ENCODE data around the gene ATRN.
"Not testable (repeated sequence)": the region's sequence is repeated elsewhere in the genome, so short reads cannot be mapped to it uniquely, and the experiment has no call there.

Gene ATRN

GRCh38 chr20:3615171-3615840, 144.5 kb downstream of the ATRN start:
- H2AK5ac ChIP-seq (ENCODE audit: low read length, severe bottlenecking); H4K91ac ChIP-seq (ENCODE audit: low read length); H2BK12ac ChIP-seq (ENCODE audit: low read length in 2 of 2); H2AFZ ChIP-seq (ENCODE audit: low read depth, low read length); H3K4me1 ChIP-seq (ENCODE audit: control insufficient read depth, insufficient read depth, low read depth, low read length); H3K4me3 ChIP-seq (ENCODE audit: insufficient read depth in 1 of 2, low read depth in 1 of 2, low read length in 2 of 2); H3K9me3 ChIP-seq (ENCODE audit: control insufficient read depth, low read length); H3K14ac ChIP-seq (ENCODE audit: low read length in 2 of 2); H3K27me3 ChIP-seq (ENCODE audit: control insufficient read depth in 1 of 2, insufficient read depth in 1 of 2, low read length in 2 of 2); H2BK15ac ChIP-seq (ENCODE audit: low read depth, poor library complexity, severe bottlenecking); H3K4me2 ChIP-seq (ENCODE audit: low read length, poor library complexity, severe bottlenecking); H3K4ac ChIP-seq (ENCODE audit: low read depth in 1 of 2, low read length in 2 of 2); H3K23ac ChIP-seq (ENCODE audit: low read length in 2 of 2); H4K8ac ChIP-seq (ENCODE audit: low read length); H2BK120ac ChIP-seq (ENCODE audit: low read depth, low read length); H2BK5ac ChIP-seq (ENCODE audit: low read depth, low read length, poor library complexity, severe bottlenecking); H3K9ac ChIP-seq (ENCODE audit: low read length); H3K79me1 ChIP-seq (replicated peaks; ENCODE audit: low read length, poor library complexity, severe bottlenecking); H3K27ac ChIP-seq (ENCODE audit: low read length, poor library complexity, severe bottlenecking); DNase-seq; H3K18ac ChIP-seq (ENCODE audit: low read depth in 1 of 2, low read length in 2 of 2): not testable (repeated sequence)
- peaks cover 5 to 12% of the 10 kb centered on the region in 2 experiments for H3K36me3 ChIP-seq (ENCODE audit: control insufficient read depth in 1 of 2, insufficient read depth in 2 of 2, low read depth in 1 of 2, low read length in 2 of 2)
- 99% methylated on average over 12 of the region's 13 CpGs for WGBS

GRCh38 chr20:3616250-3616649, 145.4 kb downstream of the ATRN start:
- Histone ChIP-seq H3K4me1 (ENCODE audit: control insufficient read depth, insufficient read depth, low read depth, low read length) (peaks cover 2% of the 10 kb centered on the region), H3K27me3 (ENCODE audit: control insufficient read depth in 1 of 2, insufficient read depth in 1 of 2, low read length in 2 of 2) (no peaks in the 10 kb centered on the region), H2BK120ac (ENCODE audit: low read depth, low read length) (no peak overlapping the region), H2AFZ (ENCODE audit: low read depth, low read length) (no peak overlapping the region), H3K27ac (ENCODE audit: low read length, poor library complexity, severe bottlenecking) (no peak overlapping the region), H3K9ac (ENCODE audit: low read length) (no peak overlapping the region), H4K8ac (ENCODE audit: low read length) (no peak overlapping the region), H3K23ac (ENCODE audit: low read length in 2 of 2) (no peak overlapping the region), H4K91ac (ENCODE audit: low read length) (no peak overlapping the region), H3K36me3 (ENCODE audit: control insufficient read depth in 1 of 2, insufficient read depth in 2 of 2, low read depth in 1 of 2, low read length in 2 of 2) (peaks cover 5 to 12% of the 10 kb centered on the region in 2 experiments), H2BK15ac (ENCODE audit: low read depth, poor library complexity, severe bottlenecking) (no peak overlapping the region), H3K79me1 (replicated peaks; ENCODE audit: low read length, poor library complexity, severe bottlenecking) (peaks cover 2% of the 10 kb centered on the region), H3K18ac (ENCODE audit: low read depth in 1 of 2, low read length in 2 of 2) (no peak overlapping the region), H3K4me3 (ENCODE audit: insufficient read depth in 1 of 2, low read depth in 1 of 2, low read length in 2 of 2) (no peak overlapping the region), H3K9me3 (ENCODE audit: control insufficient read depth, low read length) (no peaks in the 10 kb centered on the region), H2AK5ac (ENCODE audit: low read length, severe bottlenecking) (no peak overlapping the region), H3K14ac (ENCODE audit: low read length in 2 of 2) (peak overlapping the region in 1 of 2 experiments; percentile 71), H2BK12ac (ENCODE audit: low read length in 2 of 2) (peak overlapping the region in 1 of 2 experiments; percentile 47), H3K4ac (ENCODE audit: low read depth in 1 of 2, low read length in 2 of 2) (no peak overlapping the region), H3K4me2 (ENCODE audit: low read length, poor library complexity, severe bottlenecking) (no peak overlapping the region), H2BK5ac (ENCODE audit: low read depth, low read length, poor library complexity, severe bottlenecking) (no peak overlapping the region)
- DNase-seq: no peak
- 47% methylated on average over 4 of the region's 4 CpGs for WGBS

GRCh38 chr20:3621111-3621510, 150.3 kb downstream of the ATRN start:
- Histone ChIP-seq H3K4me2 (ENCODE audit: low read length, poor library complexity, severe bottlenecking) (no peak overlapping the region), H2BK5ac (ENCODE audit: low read depth, low read length, poor library complexity, severe bottlenecking) (no peak overlapping the region), H3K36me3 (ENCODE audit: control insufficient read depth in 1 of 2, insufficient read depth in 2 of 2, low read depth in 1 of 2, low read length in 2 of 2) (peaks cover 11 to 13% of the 10 kb centered on the region in 2 experiments), H2BK15ac (ENCODE audit: low read depth, poor library complexity, severe bottlenecking) (no peak overlapping the region), H3K27me3 (ENCODE audit: control insufficient read depth in 1 of 2, insufficient read depth in 1 of 2, low read length in 2 of 2) (no peaks in the 10 kb centered on the region), H3K9me3 (ENCODE audit: control insufficient read depth, low read length) (no peaks in the 10 kb centered on the region), H3K4me3 (ENCODE audit: insufficient read depth in 1 of 2, low read depth in 1 of 2, low read length in 2 of 2) (no peak overlapping the region), H3K23ac (ENCODE audit: low read length in 2 of 2) (no peak overlapping the region), H3K27ac (ENCODE audit: low read length, poor library complexity, severe bottlenecking) (no peak overlapping the region), H3K4ac (ENCODE audit: low read depth in 1 of 2, low read length in 2 of 2) (no peak overlapping the region), H4K91ac (ENCODE audit: low read length) (no peak overlapping the region), H4K8ac (ENCODE audit: low read length) (no peak overlapping the region), H3K18ac (ENCODE audit: low read depth in 1 of 2, low read length in 2 of 2) (no peak overlapping the region), H2AK5ac (ENCODE audit: low read length, severe bottlenecking) (no peak overlapping the region), H3K9ac (ENCODE audit: low read length) (no peak overlapping the region), H2BK120ac (ENCODE audit: low read depth, low read length) (no peak overlapping the region), H3K79me1 (replicated peaks; ENCODE audit: low read length, poor library complexity, severe bottlenecking) (no peaks in the 10 kb centered on the region), H2AFZ (ENCODE audit: low read depth, low read length) (no peak overlapping the region), H2BK12ac (ENCODE audit: low read length in 2 of 2) (no peak overlapping the region), H3K4me1 (ENCODE audit: control insufficient read depth, insufficient read depth, low read depth, low read length) (peaks cover 2% of the 10 kb centered on the region), H3K14ac (ENCODE audit: low read length in 2 of 2) (no peak overlapping the region)
- 77% methylated on average over 8 of the region's 8 CpGs for WGBS
- DNase-seq: no peak

- no peak overlapping the region for H2BK5ac ChIP-seq (ENCODE audit: low read depth, low read length, poor library complexity, severe bottlenecking)
- H3K23ac ChIP-seq (ENCODE audit: low read length in 2 of 2): no peak overlapping the region
- H3K4me1 ChIP-seq (ENCODE audit: control insufficient read depth, insufficient read depth, low read depth, low read length): no peaks in the 10 kb centered on the region
- H3K27me3 ChIP-seq (ENCODE audit: control insufficient read depth in 1 of 2, insufficient read depth in 1 of 2, low read length in 2 of 2): no peaks in the 10 kb centered on the region
- no peak overlapping the region for H3K9ac ChIP-seq (ENCODE audit: low read length)
- no peak overlapping the region for H3K4me3 ChIP-seq (ENCODE audit: insufficient read depth in 1 of 2, low read depth in 1 of 2, low read length in 2 of 2)
- no peaks in the 10 kb centered on the region for H3K79me1 ChIP-seq (replicated peaks; ENCODE audit: low read length, poor library complexity, severe bottlenecking)
- no peaks in the 10 kb centered on the region for H3K9me3 ChIP-seq (ENCODE audit: control insufficient read depth, low read length)
- H3K27ac ChIP-seq (ENCODE audit: low read length, poor library complexity, severe bottlenecking): no peak overlapping the region
- no peak overlapping the region for H4K8ac ChIP-seq (ENCODE audit: low read length)
- no peak overlapping the region for H4K91ac ChIP-seq (ENCODE audit: low read length)
- H3K14ac ChIP-seq (ENCODE audit: low read length in 2 of 2): no peak overlapping the region
- no peak overlapping the region for H2AK5ac ChIP-seq (ENCODE audit: low read length, severe bottlenecking)
- no peak overlapping the region for H2AFZ ChIP-seq (ENCODE audit: low read depth, low read length)
- H3K18ac ChIP-seq (ENCODE audit: low read depth in 1 of 2, low read length in 2 of 2): no peak overlapping the region
- H3K4me2 ChIP-seq (ENCODE audit: low read length, poor library complexity, severe bottlenecking): no peak overlapping the region
- H3K4ac ChIP-seq (ENCODE audit: low read depth in 1 of 2, low read length in 2 of 2): no peak overlapping the region
- no peak overlapping the region for H2BK15ac ChIP-seq (ENCODE audit: low read depth, poor library complexity, severe bottlenecking)
- no peak overlapping the region for H2BK120ac ChIP-seq (ENCODE audit: low read depth, low read length)
- no peak for DNase-seq
- no peak overlapping the region for H2BK12ac ChIP-seq (ENCODE audit: low read length in 2 of 2)
- WGBS: no CpG with 5 or more reads among the region's 4 CpGs
- peaks cover 6 to 23% of the 10 kb centered on the region in 2 experiments for H3K36me3 ChIP-seq (ENCODE audit: control insufficient read depth in 1 of 2, insufficient read depth in 2 of 2, low read depth in 1 of 2, low read length in 2 of 2)
These were observed 151.6 kb downstream of the ATRN start for GRCh38 chr20:3622406-3622805.

Measured in mesenchymal stem cell (in vitro differentiated cells and primary cell).